GM19035 (cell line): ENCODE results near the gene PCSK4.
"Not testable (repeated sequence)": the region's sequence is repeated elsewhere in the genome, so short reads cannot be mapped to it uniquely, and the experiment has no call there.

ENCODE experiments used
- ATAC-seq: cut with Tn5 transposase; IDR thresholded peaks from one replicate; pipeline ENCODE4 v1.9.1; 2021; ENCODE audit not compliant: unreplicated experiment

Gene PCSK4

DNA sequence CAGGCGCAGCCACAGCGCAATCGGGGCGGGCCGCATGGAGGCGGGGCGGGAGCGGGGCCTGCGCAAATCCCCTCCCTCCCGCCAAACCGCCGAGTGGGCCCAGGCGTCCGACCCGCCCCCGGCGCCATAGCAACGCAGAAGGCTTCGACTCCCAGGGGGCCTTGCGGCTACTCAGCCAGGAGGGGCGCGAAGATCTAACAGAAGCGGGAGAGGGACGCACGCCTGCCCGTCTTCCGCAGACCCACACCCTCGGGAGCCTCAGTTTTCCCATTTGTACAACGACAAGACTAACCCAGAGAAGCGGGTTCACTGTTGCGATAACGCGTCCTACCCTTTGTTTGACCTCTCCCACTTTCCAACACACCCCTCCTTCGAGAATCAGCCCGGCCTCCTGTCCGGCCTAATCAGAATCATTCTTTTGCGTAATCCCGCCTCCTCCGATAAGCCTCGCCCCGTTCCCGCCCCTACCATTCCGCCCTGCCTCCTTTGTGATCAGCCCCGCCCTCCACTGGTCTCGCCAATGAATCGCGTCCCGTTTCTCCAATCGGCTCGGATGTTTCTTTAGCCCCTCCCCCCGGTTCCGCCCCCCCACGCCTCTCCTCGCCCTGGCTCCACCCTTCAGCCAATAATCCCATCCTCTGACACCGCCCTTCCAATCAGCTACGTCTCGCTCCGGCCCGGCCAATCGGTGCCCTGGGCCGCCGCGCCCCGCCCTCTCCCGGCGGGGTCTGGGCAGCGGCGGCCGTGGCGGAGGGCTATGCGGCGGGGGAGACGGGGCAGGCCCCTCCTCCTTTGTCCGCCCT is at the start of gene PCSK4:
Gene PCSK4 (minus strand): TSS at position 40 of the 803 bp plus-strand sequence. CDS start 4 bp downstream, at position 36.
- ATAC-seq, result peak; percentile 81

DNA sequence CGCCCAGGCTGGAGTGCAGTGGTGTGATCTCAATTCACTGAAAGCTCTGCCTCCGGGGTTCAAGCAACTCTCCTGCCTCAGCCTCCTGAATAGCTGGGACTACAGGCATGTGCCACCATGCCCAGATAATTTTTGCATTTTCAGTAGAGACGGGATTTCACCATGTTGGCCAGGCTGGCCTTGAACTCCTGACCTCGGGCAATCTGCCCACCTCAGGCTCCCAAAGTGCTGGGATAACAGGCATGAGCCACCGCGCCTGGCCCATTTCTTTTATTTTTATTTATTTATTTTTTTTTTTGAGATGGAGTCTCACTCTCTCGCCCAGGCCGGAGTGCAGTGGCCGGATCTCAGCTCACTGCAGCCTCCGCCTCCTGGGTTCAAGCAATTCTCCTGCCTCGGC is 49.6 kb upstream of the PCSK4 start:
- ATAC-seq, result not testable (repeated sequence)

DNA sequence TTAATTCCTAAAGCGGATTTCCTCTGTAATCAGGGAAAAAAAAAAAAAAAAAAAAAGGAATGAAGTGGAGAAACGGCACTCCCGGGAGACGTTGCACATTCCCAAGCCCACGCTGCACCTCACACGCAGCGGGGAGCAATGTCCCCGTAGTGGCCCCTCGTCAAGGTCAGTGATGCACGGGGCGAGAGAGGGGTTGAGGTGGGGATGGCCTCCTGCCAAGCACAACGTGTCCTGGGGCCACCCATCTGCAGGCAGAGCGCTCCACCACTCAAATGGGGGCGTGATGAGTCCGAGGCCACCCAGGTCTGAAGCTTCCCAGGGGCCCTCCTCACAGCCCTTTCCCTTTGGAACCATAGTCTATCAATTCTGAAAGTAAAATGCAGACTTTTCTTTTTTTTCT is 48.8 kb upstream of the PCSK4 start:
- no peak for ATAC-seq

DNA sequence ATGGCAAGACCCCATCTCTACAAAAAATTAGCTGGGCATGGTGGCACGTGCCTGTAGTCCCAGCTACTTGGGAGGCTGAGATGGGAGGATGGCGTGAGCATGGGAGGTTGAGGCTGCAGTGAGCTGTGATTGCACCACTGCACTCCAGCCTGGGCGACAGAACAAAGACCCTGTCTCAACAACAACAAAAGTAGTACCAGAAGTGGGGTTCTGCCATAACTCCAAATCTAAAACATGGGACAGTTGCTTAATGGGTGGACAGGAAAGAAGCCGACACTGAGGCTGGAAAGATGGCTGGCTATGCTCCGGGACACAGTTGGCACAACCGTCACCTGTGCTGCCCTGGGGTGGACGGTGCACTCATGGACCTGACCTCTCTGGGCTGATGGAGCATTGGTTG is 45.5 kb upstream of the PCSK4 start:
- ATAC-seq, result not testable (repeated sequence)

DNA sequence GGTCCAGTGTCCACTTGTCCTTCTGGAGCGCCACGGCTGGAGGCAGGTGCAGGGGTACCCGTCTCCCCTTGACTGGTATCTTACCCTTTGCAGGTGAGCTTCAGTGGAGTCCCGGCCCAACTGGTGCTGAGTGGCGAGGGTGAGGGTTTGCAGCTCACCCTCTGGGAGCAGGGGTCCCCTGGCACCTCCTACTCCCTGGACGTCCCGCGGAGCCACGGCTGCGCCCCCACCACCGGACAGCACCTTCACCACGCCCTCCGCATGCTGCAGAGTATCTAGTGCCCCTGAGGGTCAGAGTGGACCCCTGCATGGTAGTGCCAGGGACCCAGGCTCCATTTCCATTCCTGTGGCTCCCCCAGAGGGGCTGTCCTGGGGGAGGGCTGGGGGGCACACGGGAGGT is 44.8 kb upstream of the PCSK4 start:
- ATAC-seq, result no peak

DNA sequence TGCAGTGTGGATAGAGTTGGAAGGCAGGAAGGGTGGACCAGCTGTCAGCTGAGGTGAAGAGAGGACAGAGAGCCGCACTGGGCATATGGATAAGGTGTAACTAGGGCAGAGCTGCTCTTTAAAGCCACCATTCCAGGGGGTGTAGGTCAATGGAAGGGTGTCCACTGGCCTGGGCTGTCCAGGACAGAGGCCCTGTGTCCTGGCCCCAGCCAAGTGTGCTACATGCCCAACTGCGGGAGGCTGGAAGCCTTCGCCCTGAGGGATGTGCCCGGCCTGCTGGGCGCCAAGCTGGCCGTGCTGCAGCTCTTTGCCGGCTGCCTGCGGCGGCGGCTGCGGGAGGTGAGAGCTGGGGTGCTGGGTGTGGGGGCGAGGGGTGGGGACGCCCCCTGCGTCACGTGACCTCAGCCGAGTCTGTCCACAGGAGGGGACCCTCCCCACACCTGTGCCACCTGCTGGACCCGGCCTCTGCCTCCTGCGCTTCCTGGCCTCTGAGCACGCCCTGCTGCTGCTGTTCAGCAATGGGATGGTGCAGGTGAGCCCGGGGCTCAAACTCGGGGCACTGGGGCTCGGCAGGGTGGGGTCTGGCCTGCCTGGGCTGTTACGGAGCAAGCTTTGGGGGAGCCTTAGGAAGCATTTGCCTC is 43.5 kb upstream of the PCSK4 start:
- ATAC-seq, result no peak

DNA sequence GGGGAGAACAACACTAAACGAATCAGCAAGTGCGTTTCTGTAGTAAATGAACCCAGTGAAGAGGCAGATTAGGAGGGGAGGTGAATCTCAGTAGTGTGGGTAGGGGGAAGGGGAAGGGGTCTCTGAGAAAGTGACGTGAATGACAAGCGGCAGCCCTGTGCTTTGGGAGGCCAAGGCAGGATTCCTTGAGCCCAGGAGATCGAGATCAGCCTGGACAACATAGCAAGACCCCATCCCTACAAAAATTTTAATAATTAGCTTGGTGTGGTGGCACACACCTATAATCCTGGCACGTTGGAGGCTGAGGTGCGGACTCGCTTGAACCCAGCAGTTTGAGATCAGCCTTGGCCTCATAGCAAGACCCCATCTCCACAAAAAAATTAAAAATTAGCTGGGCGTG is 41.9 kb upstream of the PCSK4 start:
- no peak for ATAC-seq

DNA sequence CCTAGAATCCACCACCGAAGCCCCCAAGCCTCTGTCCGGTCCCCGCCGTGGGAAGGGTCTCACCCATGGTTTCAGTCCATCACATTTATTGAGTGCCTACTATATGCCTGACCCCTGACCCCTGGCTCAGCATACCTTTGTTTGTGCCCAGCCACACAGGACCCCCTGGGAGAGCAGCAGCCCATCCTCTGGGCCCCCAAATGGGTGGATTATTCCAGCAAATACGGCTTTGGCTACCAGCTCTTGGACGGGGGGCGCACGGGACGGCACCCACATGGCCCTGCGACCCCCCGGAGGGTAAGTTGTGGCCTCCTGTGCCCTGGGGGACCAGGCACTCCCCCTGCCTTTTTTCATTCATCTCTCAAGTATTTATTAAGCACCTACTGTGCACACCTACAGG is 41.4 kb upstream of the PCSK4 start:
- ATAC-seq, result no peak

DNA sequence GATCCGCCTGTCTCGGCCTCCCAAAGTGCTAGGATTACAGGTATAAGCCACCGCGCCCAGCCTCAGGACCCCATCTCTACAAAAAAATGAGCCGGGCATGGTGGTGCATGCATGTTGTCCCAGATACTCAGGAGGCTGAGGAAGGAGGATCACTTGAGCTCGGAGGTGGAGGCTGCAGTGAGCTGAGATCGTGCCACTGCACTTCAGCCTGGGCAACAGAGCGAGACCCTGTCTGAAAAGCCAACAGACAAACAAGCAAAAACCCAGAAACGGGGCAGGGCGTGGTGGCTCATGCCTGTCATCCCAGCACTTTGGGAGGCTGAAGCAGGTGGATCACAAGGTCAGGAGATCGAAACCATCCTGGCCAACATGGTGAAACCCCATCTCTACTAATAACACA is 40.7 kb upstream of the PCSK4 start:
- not testable (repeated sequence) for ATAC-seq

DNA sequence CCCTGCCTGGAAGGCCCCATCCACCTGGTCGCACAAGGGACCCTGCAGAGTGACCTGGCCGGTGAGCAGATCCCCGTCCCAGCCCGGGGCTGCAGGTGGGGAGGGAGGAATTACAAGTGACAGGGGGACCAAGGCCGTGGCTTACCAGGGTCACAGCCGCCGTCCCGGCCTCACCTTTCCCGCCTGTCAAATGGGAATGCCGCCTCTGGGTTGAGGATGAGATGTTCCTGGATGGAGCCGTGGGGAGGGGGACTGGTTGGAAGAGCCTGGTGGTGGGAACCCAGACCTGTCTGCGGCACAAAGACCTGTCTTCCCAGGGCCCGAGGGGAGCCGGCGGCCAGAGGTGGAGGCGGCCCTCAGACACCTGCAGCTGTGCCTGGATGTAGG is 39.3 kb upstream of the PCSK4 start:
- ATAC-seq, result no peak

DNA sequence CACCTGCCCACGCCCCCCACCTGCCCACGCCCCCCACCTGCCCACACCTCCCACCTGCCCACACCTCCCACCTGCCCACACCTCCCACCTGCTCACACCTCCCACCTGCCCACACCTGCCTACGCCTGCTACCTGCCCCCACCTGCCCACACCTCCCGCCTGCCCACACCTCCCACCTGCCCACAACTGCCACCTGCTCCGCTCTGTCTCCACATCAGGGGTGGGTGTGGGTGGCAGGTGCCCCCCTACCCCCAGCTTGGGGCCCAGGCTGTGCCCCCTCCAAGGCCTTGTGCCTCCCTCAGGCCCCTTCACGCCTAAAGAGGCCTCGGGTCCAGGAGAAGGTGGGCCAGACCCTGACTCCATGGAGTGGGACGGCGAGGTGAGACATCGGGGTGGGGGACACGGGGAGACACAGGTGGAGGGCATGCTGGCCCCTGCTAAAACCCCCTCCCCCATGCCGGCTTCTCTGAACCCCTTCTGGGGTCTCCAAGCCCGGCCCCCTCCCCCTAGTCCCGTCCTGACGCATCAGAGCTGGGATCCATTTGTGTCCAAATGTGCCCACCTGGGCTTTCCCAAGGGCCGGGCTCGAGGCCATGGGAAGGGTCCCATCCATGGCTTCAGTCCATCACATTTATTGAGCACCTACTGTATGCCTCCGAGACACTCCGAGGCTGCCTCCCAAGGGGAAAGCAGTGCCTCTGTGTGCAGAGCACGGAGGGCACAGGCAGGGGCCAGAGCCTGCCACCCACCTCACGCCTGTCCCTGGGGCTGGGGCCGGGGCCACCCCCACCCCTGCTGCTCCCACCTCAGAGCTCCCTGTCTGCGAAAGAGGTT is 38.7 kb upstream of the PCSK4 start:
- no peak for ATAC-seq

DNA sequence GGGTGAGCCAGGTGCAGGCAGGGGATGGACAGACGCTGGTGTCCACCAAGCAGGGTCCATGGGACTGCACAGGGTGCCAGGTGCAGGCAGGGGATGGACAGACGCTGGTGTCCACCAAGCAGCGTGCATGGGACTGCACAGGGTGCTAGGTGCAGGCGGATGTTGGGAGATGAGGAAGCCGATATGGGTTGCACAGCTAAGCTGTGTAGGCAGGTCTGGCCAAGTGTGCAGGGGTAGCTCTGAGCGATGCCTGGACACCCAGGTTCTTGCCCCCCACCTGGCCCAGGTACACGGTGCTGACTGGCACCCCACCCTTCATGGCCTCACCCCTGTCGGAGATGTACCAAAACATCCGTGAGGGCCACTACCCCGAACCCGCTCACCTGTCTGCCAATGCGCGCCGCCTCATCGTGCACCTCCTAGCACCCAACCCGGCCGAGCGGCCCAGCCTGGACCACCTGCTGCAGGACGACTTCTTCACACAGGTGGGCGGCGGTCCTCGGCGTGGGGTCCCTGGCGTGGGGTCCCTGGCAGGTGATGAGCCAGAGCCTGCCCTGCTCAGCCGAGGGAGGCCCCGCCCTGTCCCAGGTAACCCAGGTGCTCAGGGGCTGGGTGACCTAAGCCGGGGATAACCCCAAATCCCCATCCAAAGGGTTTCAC is 37.6 kb upstream of the PCSK4 start:
- no peak for ATAC-seq

DNA sequence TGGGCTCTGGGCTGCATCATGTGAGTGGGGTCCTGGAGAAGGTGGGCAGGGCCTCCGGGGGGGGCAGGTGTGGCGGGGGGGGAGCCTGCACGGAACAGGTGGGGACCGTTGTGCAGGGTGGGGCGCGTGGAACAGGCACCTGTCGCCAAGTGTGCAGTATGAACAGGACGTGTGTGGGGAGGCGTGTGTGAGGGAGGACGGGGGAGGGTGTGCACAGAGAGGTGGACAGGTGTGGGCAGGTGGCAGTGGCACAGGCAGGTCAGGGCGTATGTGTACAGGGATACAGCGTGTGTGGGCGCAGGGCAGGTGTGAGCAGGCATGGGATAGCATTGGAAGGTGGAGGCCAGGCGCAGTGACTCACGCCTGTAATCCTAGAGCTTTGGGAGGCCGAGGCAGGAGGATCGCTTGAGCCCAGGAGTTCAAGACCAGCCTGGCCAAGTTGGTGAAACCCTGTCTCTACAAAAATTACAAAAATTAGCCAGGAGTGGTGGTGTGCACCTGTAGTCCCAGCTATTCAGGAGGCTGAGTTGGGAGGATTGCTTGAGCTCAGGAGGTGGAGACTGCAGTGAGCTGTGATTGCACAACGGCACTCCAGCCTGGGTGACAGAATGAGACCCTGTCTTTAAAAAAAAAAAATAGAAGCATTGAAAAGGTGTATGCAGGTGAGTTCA is 37.0 kb upstream of the PCSK4 start:
- ATAC-seq, result no peak

DNA sequence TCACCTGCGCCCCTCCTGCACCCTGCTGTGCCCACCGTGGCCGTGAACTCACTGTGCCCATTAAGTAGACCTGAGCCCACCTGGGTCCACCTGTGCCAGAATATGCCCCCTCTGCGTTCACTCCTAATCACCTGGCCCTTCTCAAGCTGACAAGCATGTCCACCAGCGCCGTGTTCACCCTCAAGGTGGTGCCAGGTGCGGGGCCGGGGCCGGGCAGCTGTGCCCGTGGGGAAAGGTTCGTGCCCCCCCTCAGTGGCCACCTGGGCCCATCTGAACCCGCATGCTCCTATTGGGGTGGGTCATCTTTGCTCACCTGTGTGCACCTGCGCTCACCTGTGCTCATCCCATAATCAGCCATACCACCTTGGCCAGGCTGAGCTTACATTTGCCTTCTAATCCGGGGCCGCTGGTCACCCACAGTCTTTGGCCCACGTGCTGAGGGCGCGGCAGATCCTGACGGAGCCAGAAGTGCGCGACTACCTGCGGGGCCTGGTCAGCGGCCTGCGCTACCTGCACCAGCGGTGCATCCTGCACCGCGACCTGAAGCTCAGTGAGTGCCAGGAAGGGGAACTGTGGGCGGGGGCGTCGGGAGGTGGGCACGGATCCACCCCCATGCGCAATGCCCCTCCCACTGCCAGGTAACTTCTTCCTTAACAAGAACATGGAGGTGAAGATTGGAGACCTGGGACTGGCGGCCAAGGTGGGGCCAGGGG is 36.1 kb upstream of the PCSK4 start:
- ATAC-seq, result no peak

DNA sequence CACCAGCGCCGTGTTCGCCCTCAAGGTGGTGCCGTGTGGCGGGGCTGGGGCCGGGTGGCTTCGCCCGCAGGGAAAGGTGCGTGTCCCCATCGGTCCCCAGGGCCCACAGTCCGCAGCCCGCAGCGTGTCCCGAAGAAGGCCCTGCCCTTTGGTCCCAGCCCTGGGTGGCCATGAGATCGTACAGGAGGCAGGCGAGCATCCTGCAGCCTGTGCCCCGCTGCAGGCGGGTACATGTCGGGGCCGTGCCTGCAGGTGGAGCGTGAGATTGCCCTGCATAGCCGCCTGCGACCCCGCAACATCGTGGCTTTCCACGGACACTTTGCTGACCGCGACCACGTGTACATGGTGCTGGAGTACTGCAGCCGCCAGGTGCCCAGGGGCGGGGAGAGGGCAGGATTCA is 35.2 kb upstream of the PCSK4 start:
- ATAC-seq, result no peak

DNA sequence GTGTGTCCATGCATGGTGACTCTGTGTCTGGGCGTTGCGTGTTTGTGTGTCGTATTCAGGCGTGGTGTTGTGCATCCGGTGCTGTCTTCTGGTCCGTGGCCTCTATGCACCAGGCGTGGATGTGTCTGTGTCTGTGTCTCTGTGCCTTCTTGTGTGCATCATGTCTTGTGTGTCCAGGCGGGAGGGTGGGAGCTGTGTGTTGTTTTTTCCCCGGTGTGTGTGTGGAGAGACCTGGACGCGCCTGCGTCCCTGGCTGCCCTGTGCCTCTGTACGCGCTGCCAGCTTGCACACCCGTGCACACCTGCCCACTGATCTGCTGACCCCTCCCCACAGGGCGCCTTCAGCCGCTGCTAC is 34.8 kb upstream of the PCSK4 start:
- no peak for ATAC-seq

DNA sequence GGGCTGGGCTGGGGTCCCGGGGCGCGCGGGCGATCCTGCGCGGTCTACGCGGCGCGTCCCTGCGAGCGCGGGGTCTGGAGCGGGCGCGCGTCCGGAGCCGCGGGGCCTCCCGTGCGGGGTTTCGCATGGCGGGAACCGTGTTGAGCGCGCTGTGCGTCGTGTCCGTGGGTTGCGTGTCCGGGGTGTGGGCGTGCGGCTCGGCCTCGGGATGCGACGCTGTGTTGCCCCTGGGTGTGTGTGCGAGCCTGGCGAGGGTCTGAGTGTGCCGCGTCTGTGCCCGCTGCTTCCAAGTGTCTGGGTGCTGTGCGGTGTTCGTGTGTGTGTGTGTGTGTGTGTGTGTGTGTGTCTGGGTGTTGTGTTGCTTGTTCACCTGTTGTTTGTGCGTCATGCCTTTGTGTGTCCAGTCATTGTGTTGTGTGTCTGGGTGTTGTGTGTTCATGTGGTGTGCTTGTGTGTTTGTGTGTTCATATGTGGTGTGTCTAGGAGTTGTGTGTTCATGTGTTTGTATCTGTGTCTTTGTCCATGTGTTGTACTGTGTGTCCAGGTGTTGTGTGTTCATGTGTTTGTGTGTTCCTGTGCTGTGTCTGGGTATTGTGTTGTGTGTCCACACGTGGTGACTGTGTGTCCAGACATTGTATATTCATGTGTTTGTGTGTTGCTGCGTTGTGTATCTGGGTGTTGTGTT is 34.3 kb upstream of the PCSK4 start:
- no peak for ATAC-seq

DNA sequence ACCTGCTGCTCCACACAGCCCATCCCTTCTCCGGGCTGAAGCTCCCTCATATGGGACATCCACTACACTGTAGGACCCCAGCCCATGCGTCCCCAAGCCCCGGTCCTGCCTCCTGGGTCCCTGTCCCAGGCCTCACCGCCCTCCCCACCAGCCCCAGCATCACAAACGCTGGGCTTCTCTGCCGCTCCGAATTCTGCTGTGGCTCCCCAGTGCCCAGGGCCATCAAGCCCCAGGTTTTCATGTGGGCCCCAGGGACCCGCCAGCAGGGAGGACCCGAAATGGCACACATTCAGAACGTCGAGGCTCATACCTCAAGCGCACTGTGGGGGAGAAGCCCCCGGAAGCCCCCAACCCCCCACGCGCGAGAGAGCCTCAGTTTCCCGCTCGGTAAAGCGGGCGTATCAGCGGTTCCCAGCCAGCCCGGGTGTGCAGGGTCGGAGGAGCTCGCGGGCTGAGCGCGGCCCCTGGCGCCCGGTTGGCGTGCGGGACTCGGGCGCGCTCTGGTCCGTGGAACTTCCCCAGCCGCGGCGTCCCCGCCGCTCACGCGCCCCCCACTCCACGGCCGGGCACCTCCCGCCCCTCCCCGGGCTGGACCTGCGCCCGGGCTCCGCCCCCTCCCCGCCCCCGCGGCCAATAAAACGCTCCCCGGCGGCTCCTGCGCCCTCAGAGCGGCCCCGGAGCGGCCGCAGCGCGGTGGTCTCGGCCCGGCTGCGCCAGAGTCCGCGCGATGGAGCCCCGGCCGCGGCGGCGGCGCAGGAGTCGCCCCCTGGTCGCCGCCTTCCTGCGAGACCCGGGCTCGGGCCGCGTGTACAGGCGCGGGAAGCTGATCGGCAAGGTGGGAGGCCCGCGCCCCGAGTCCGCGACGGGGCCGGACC is 33.5 kb upstream of the PCSK4 start, which contains the start of gene PLK5:
Gene PLK5 (plus strand): TSS at position 666 of the 875 bp plus-strand sequence. CDS start 2,920 bp downstream, outside the sequence.
- ATAC-seq, result no peak
